ENCODE data around the gene ZNF57.

The ZNF57 gene

DNA sequence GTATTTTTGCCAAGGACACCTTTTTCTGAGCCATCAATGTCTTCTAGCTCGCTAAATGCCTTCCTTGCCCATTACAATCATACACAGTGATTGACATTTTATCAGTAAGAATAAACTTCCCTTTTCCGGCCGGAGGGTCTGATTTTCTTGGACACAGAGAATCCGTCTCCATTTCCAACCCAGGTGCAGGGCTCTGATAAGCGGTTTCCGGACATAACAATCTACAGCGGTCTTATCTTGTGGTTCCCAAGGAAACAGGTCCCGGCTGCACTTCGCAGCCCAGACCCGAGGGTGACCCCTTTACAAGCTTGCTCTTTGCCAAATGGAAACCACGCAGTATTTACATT lies 49.2 kb downstream of the ZNF57 start:
- Histone ChIP-seq H3K4me3 (ENCODE audit: low read depth, low read length, poor library complexity, severe bottlenecking) (no peak overlapping the region), H3F3A (ENCODE audit: insufficient read depth, low read length) (no peaks in the 10 kb centered on the region), H4K20me1 (ENCODE audit: insufficient read depth, low read length) (no peaks in the 10 kb centered on the region), H3K4me2 (ENCODE audit: low read length) (no peak overlapping the region), H2AFZ (ENCODE audit: low read length) (no peak overlapping the region), H3K79me2 (ENCODE audit: insufficient read depth, low read length) (no peaks in the 10 kb centered on the region), H3K9me2 (ENCODE audit: low read depth, low read length) (no peaks in the 10 kb centered on the region), H3K27me3 (ENCODE audit: insufficient read depth, low read length) (no peaks in the 10 kb centered on the region), H3K27ac (ENCODE audit: low read depth, low read length, poor library complexity, severe bottlenecking) (no peak overlapping the region), H3K9me3 (ENCODE audit: low read length) (no peaks in the 10 kb centered on the region), H3K9ac (ENCODE audit: low read length) (no peak overlapping the region), H3K4me1 (ENCODE audit: insufficient read depth, low read length, severe bottlenecking) (no peaks in the 10 kb centered on the region), H3K36me3 (ENCODE audit: insufficient read depth, low read length) (no peaks in the 10 kb centered on the region)
- TF ChIP-seq, protein P1, sequence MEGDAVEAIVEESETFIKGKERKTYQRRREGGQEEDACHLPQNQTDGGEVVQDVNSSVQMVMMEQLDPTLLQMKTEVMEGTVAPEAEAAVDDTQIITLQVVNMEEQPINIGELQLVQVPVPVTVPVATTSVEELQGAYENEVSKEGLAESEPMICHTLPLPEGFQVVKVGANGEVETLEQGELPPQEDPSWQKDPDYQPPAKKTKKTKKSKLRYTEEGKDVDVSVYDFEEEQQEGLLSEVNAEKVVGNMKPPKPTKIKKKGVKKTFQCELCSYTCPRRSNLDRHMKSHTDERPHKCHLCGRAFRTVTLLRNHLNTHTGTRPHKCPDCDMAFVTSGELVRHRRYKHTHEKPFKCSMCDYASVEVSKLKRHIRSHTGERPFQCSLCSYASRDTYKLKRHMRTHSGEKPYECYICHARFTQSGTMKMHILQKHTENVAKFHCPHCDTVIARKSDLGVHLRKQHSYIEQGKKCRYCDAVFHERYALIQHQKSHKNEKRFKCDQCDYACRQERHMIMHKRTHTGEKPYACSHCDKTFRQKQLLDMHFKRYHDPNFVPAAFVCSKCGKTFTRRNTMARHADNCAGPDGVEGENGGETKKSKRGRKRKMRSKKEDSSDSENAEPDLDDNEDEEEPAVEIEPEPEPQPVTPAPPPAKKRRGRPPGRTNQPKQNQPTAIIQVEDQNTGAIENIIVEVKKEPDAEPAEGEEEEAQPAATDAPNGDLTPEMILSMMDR (IDR thresholded peaks at IDR 0.05; ENCODE audit: low read length), result no peak

DNA sequence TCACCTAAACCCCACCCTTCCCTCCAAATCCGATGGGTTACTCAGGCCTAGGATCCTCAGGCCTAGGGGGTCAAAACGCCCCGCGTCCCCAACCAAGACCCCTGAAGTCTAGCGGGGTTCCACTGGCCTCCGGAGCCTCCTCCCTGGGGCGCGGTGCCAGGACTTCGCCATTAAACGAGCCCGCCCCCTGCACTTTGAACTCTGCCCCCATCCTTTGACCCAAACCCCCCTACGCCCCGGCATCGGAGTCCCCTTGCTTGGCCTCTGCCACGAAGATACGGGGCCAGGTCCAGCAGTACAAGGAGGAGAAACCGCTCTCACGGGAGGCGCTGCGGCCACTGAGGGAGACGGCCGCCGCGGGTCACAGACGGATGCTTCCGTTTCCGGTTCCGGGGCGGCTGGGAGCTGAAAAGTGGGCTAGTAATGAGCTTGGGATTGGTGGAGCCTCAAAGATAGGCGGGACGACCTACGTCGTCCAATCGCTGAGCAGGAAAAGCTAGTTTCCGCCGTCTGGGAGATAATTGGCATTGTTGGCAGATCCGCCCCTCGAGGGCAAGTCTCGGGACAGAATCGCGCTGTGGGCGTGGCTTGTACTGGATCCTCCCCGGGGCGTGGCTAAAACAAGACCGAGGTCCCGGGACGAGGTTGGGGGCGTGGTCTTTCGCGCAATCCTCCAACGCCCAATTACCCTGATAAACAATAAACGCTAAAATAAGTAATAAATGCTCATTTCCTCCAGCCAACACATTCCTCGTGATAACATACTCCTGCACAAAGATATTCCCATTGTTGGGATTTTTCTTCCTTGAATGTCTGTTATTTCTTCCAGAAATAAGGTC lies 49.8 kb downstream of the ZNF57 start:
- Histone ChIP-seq H3K4me1 (ENCODE audit: insufficient read depth, low read length, severe bottlenecking) (no peaks in the 10 kb centered on the region), H3K36me3 (ENCODE audit: insufficient read depth, low read length) (no peaks in the 10 kb centered on the region), H3K4me3 (ENCODE audit: low read depth, low read length, poor library complexity, severe bottlenecking) (no peak overlapping the region), H3K9me2 (ENCODE audit: low read depth, low read length) (no peaks in the 10 kb centered on the region), H3K79me2 (ENCODE audit: insufficient read depth, low read length) (no peaks in the 10 kb centered on the region), H3K27me3 (ENCODE audit: insufficient read depth, low read length) (no peaks in the 10 kb centered on the region), H2AFZ (ENCODE audit: low read length) (no peak overlapping the region), H3F3A (ENCODE audit: insufficient read depth, low read length) (no peaks in the 10 kb centered on the region), H4K20me1 (ENCODE audit: insufficient read depth, low read length) (no peaks in the 10 kb centered on the region), H3K27ac (ENCODE audit: low read depth, low read length, poor library complexity, severe bottlenecking) (no peak overlapping the region), H3K9me3 (ENCODE audit: low read length) (no peaks in the 10 kb centered on the region), H3K4me2 (ENCODE audit: low read length) (no peak overlapping the region), H3K9ac (ENCODE audit: low read length) (no peak overlapping the region)
- TF ChIP-seq, protein P1 (IDR thresholded peaks at IDR 0.05; ENCODE audit: low read length), result no peak
- TF ChIP-seq EZH2 (IDR thresholded peaks at IDR 0.05; ENCODE audit: borderline replicate concordance, low read length), result no peak

DNA sequence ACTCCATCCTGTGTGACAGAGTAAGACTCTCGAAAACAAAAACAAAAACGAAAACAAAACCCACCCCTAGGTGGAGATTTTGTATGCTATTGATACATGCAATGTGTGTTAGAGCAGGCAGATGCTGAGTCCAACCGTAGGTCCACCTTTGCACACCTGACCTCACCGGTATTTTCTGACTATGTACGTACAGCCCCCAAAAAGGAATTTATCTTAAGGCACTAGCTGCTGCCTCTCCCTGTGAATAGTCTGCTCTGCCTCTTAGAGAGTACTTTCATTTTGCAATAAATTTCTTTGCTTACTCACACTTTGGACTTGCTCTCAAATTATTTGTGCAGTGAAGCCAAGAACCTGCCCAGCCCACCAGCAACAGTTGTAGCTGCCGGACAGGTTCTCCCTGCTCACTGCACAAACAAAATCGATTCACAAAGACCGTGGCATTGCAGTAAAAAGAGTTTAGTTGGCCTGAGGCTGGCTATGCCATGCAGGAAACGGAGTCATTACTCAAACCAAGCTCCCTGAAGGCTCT lies 52.3 kb downstream of the ZNF57 start:
- no peak for TF ChIP-seq EZH2 (IDR thresholded peaks at IDR 0.05; ENCODE audit: borderline replicate concordance, low read length)
- TF ChIP-seq, protein P1 (IDR thresholded peaks at IDR 0.05; ENCODE audit: low read length), result no peak
- H3K79me2 ChIP-seq (ENCODE audit: insufficient read depth, low read length), result no peaks in the 10 kb centered on the region
- no peaks in the 10 kb centered on the region for H3K9me3 ChIP-seq (ENCODE audit: low read length)
- H3K27ac ChIP-seq (ENCODE audit: low read depth, low read length, poor library complexity, severe bottlenecking), result no peak overlapping the region
- no peak overlapping the region for H3K4me3 ChIP-seq (ENCODE audit: low read depth, low read length, poor library complexity, severe bottlenecking)
- no peaks in the 10 kb centered on the region for H3F3A ChIP-seq (ENCODE audit: insufficient read depth, low read length)
- H3K4me2 ChIP-seq (ENCODE audit: low read length), result no peak overlapping the region
- H3K9me2 ChIP-seq (ENCODE audit: low read depth, low read length), result no peaks in the 10 kb centered on the region
- H3K4me1 ChIP-seq (ENCODE audit: insufficient read depth, low read length, severe bottlenecking), result no peaks in the 10 kb centered on the region
- H3K27me3 ChIP-seq (ENCODE audit: insufficient read depth, low read length), result no peaks in the 10 kb centered on the region
- no peak overlapping the region for H3K9ac ChIP-seq (ENCODE audit: low read length)
- H2AFZ ChIP-seq (ENCODE audit: low read length), result no peak overlapping the region
- no peaks in the 10 kb centered on the region for H3K36me3 ChIP-seq (ENCODE audit: insufficient read depth, low read length)
- no peaks in the 10 kb centered on the region for H4K20me1 ChIP-seq (ENCODE audit: insufficient read depth, low read length)

Data from OCI-LY1 (cell line).